ENCODE data around the gene RPTN. TPM values are rescaled to one million over a fixed set of nuclear protein-coding genes. Genes with fewer than 3 reads are reported as not detected.

Gene RPTN, protein sequence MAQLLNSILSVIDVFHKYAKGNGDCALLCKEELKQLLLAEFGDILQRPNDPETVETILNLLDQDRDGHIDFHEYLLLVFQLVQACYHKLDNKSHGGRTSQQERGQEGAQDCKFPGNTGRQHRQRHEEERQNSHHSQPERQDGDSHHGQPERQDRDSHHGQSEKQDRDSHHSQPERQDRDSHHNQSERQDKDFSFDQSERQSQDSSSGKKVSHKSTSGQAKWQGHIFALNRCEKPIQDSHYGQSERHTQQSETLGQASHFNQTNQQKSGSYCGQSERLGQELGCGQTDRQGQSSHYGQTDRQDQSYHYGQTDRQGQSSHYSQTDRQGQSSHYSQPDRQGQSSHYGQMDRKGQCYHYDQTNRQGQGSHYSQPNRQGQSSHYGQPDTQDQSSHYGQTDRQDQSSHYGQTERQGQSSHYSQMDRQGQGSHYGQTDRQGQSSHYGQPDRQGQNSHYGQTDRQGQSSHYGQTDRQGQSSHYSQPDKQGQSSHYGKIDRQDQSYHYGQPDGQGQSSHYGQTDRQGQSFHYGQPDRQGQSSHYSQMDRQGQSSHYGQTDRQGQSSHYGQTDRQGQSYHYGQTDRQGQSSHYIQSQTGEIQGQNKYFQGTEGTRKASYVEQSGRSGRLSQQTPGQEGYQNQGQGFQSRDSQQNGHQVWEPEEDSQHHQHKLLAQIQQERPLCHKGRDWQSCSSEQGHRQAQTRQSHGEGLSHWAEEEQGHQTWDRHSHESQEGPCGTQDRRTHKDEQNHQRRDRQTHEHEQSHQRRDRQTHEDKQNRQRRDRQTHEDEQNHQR
- total RNA-seq (2021; ENCODE audit: unreplicated experiment) (not detected), Bru-seq, nascent RNA (not detected), BruChase-seq, experiment 1, labeled RNA remaining after a 6-hour chase (not detected), BruChase-seq, experiment 2, labeled RNA remaining after a 2-hour chase (not detected)
- not detected in 2 replicates for polyA plus RNA-seq (2012)
- long read RNA-seq, result 0 reads

DNA sequence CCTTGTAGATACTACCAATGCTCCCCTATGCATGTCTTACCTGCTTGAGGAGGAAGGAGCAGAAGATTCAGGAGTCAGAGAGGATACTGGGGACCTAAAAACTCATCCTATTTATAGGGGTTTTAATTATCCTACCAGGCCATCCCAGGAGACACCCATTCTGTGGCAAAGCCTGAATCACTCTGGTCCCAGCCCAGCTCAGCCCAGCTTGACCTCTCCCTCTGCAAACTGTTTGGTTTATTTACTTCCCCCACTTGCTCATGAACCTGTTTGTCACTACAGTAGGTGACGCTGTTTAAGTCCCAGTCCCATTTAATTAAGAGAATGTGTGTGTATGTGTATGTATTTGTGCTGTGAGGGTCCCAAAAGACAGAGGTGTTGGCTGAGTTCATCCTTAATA, at the start of gene RPTN:
Gene RPTN (minus strand): TSS at position 85 of the 400 bp plus-strand sequence. CDS start 1,339 bp downstream, outside the sequence.
- ChIA-PET CTCF (no interaction called here), RAD21 (ENCODE audit: low non-redundant PET in 1 of 2, low total read pairs in 2 of 2, uncharacterized antibody in 2 of 2, unreplicated experiment in 2 of 2) (no interaction called here), POLR2A (no interaction called here)
- peaks cover 8 to 18% of the 10 kb centered on the region in 2 experiments for H3K4me1 ChIP-seq (ENCODE audit: control insufficient read depth in 1 of 2, insufficient read depth in 2 of 2, low read length in 2 of 2)
- no peak within 1 kb of the TSS for H2AFZ ChIP-seq (ENCODE audit: low read depth, low read length, poor library complexity, severe bottlenecking)
- H3K27me3 ChIP-seq (ENCODE audit: insufficient read depth, low read length), result no peaks in the 10 kb centered on the region
- BruUV-seq (replicated peaks), result no TSS peak
- no peak within 1 kb of the TSS for H3K4me3 ChIP-seq (replicated peaks in 1 of 2; ENCODE audit: low read depth in 1 of 2, low read length in 2 of 2)
- DNase-seq (ENCODE audit: low read depth, low spot score) (no peak), ATAC-seq (no peak)
- H3K36me3 ChIP-seq (ENCODE audit: control insufficient read depth in 1 of 2, insufficient read depth in 2 of 2, low read length in 2 of 2), result no peaks in the 10 kb centered on the region
- H3K9ac ChIP-seq (ENCODE audit: low read length), result no peak within 1 kb of the TSS
- no peak for TF ChIP-seq JUND (IDR thresholded peaks at IDR 0.05)
- TF ChIP-seq EZH2 (IDR thresholded peaks at IDR 0.05), result no peak
- TF ChIP-seq EZH2phosphoT487 (IDR thresholded peaks at IDR 0.05; ENCODE audit: borderline replicate concordance), result no peak
- TF ChIP-seq SIN3A (IDR thresholded peaks at IDR 0.05; ENCODE audit: low read depth), result no peak
- TF ChIP-seq ZFX (IDR thresholded peaks at IDR 0.05), result no peak
- TF ChIP-seq YY1 (IDR thresholded peaks at IDR 0.05; ENCODE audit: extremely low read depth, insufficient replicate concordance, low read depth, low read length), result no peak
- no peak for TF ChIP-seq POLR2A (IDR thresholded peaks at IDR 0.05; ENCODE audit: borderline replicate concordance, extremely low read depth, insufficient read depth, insufficient read length)
- no peak for TF ChIP-seq CBX3 (IDR thresholded peaks at IDR 0.05; ENCODE audit: low read depth)
- TF ChIP-seq POLR2AphosphoS5 (IDR thresholded peaks at IDR 0.05; ENCODE audit: low read depth, low read length), result no peak
- no peak for TF ChIP-seq ELF1 (IDR thresholded peaks at IDR 0.05; ENCODE audit: borderline replicate concordance, low read depth)
- no peaks in the 10 kb centered on the region for H3K9me3 ChIP-seq (ENCODE audit: control insufficient read depth in 1 of 2, insufficient read depth in 1 of 2, low read depth in 1 of 2, low read length in 2 of 2)
- intact Hi-C loops (cut with micrococcal nuclease), result no loop called here
- no peaks in the 10 kb centered on the region for H3K79me2 ChIP-seq (ENCODE audit: insufficient read depth, low read length)
- no peak within 1 kb of the TSS for H3K27ac ChIP-seq (ENCODE audit: low read depth, low read length)
- H3K4me2 ChIP-seq (ENCODE audit: low read length), result no peak within 1 kb of the TSS
- no peaks in the 10 kb centered on the region for H3K9me2 ChIP-seq (ENCODE audit: insufficient read depth)
- H4K20me1 ChIP-seq (ENCODE audit: insufficient read depth), result no peaks in the 10 kb centered on the region
